PFSK-1 (cell line): ENCODE data around the gene PTGES2.
A peak's percentile ranks its signal among the peaks of the same experiment; 100 is the strongest.

ENCODE experiments used
- FOXP2 ChIP-seq: optimal IDR thresholded peaks from 2 replicates; pipeline ENCODE3; 2011; ENCODE audit warnings: borderline replicate concordance, control low read depth, inconsistent platforms; ENCODE audit not compliant: insufficient read depth; ENCODE audit errors: extremely low read length, extremely low read depth
- POLR2AphosphoS5 ChIP-seq: IDR thresholded peaks from 2 replicates; pipeline ENCODE4 v1.6.1; 2012; ENCODE audit warnings: low read depth, mild to moderate bottlenecking, control low read depth, low read length, moderate library complexity
- REST ChIP-seq, 2 experiments: IDR thresholded peaks; 2 replicates each; pipeline versions ENCODE4 v1.6.1 to v1.8.0; 2011 to 2012; ENCODE audit warnings: low read depth in 2 of 2, low read length in 2 of 2, control low read depth in 1 of 2, inconsistent platforms in 1 of 2, mild to moderate bottlenecking in 1 of 2, moderate library complexity in 1 of 2; ENCODE audit not compliant: insufficient read depth in 1 of 2
- SIN3A ChIP-seq: IDR thresholded peaks from 2 replicates; pipeline ENCODE4 v1.6.1; 2012; ENCODE audit warnings: mild to moderate bottlenecking, low read length, moderate library complexity, borderline replicate concordance; ENCODE audit not compliant: insufficient read depth
- TAF1 ChIP-seq: IDR thresholded peaks from 2 replicates; pipeline ENCODE4 v1.6.1; 2012; ENCODE audit warnings: low read length, control low read depth, borderline replicate concordance; ENCODE audit not compliant: insufficient read depth

Gene PTGES2

DNA sequence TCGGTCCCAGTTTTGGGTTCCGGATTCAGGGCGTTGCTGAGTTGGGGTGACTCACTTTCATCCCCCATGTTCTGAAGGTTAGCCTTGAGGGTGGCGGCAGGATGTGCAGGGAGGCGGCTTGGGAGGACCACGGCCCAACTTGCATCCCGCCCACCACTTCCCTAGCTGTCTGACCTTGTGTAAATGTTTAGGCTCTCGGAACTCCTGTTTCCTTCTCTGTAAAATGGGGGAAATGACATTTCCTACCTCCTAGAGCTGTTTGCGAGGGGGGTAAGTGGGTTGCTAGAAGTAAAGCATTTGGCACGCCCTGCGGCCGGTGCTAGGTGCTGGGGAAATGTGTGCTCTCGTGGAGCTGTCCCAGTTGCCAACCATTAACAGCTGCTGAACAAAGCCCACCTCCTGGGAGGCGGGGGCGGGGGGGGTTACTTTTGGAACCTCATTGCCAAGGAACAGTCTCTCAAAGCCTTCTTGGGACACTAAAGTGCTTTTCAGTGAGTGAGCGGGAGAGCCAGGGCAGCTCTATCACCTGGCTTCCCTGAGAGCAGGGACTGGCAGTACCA lies 27.5 kb downstream of the PTGES2 start:
- no peak for TF ChIP-seq POLR2AphosphoS5
- TF ChIP-seq FOXP2 = no peak
- no peak for TF ChIP-seq TAF1
- TF ChIP-seq SIN3A = no peak
- TF ChIP-seq REST (IDR thresholded peaks at IDR 0.05; ENCODE audit: insufficient read depth in 1 of 2, low read depth in 2 of 2, low read length in 2 of 2) = no peak

DNA sequence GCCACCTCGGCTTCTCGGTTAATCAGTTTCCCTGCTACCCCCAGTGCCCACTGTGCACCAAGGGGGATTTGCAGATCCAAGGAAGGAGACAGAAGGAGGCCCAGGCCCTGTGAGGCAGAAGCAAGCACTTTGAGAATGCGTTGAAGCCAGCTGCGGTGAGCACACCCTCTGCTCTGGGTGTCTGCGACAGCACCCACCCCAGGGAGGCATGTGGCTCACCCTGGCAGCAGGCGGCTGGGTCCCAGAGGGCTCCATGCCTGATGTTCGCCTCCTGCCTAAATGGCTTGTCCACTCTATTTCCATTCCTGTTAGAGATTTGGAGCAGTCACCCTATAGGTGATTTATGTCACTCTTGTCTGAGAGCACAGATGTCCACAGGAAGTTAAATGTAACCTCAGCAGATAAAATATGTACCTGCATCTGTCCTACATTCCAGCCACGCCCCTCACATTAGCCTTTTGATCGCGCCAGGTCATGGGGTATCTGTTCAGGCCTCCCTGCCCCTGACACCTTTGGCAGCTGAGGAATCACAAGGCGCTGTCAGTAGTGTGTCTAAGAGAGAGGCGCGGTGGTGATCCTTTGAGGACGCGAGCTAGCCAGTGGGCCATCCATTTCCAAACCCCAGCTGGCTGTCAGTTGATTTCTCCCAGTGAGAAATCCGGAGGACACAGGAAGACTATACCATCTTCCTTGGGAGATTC lies 28.1 kb downstream of the PTGES2 start:
- TF ChIP-seq FOXP2 (no peak), REST (IDR thresholded peaks at IDR 0.05; ENCODE audit: insufficient read depth in 1 of 2, low read depth in 2 of 2, low read length in 2 of 2) (no peak), TAF1 (no peak), SIN3A (no peak), POLR2AphosphoS5 (no peak)

DNA sequence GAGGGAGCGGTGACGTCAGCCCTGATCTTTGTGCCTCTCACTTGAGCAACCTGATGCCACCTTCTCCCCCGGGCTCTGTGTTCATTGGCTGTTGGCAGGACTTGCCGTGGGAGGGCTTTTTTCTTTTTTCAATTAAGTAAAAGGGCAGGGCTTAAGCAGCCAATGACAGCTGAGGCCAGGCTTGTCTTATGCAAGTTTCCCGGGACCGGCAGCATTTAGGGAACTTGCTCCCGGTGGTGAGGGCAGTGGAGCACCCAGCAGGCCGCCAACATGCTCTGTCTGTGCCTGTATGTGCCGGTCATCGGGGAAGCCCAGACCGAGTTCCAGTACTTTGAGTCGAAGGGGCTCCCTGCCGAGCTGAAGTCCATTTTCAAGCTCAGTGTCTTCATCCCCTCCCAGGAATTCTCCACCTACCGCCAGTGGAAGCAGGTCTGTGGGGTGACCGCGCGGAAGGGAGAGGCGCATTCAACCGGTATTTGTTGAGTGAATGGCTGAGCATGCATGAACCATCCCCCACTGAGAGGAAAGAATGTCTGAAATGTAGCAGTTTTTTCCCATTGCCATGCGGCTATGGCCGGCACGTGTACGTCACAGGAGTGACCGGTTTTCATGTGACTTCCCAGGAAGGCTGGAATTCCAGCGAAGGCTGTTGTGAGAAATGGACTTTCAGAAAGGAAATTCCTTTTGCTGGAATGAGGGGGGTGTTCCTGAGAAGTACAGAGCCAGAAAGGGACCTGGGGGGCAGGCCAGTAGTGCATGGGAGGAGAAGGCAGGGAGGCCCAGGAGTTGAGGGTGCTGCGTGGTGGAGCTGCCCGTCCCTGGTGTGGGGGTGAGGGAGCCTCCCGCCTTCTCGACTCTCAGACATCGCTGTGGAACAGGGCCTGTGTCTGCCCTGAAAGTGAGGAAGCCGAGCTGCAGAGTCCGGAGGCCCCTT lies 29.0 kb downstream of the PTGES2 start:
- peak; percentile 91 for TF ChIP-seq POLR2AphosphoS5
- TF ChIP-seq SIN3A = 0 out of 2 replicates have a peak, but pooled peaks have one; percentile 50
- no peak for TF ChIP-seq FOXP2
- TF ChIP-seq TAF1 = peak; percentile 88; the same call in 1 of the 2 replicates
- TF ChIP-seq REST (IDR thresholded peaks at IDR 0.05; ENCODE audit: insufficient read depth in 1 of 2, low read depth in 2 of 2, low read length in 2 of 2) = no peak

GRCh38 chr9:128097543-128098296 lies 29.8 kb downstream of the PTGES2 start:
- TF ChIP-seq FOXP2 = no peak
- TF ChIP-seq REST (IDR thresholded peaks at IDR 0.05; ENCODE audit: insufficient read depth in 1 of 2, low read depth in 2 of 2, low read length in 2 of 2) = no peak
- TF ChIP-seq SIN3A = no peak
- no peak for TF ChIP-seq POLR2AphosphoS5
- TF ChIP-seq TAF1 = no peak
